SK-N-MC (cell line): ENCODE results near the gene DNASE1L1.

Experiments used
- EZH2 ChIP-seq: fragments of 200-600 bp; sonication (generic); IDR thresholded peaks from one replicate; pipeline ENCODE4 v1.6.1; 2017; ENCODE audit warnings: antibody characterized with exemption
- FOXP2 ChIP-seq: optimal IDR thresholded peaks from 2 replicates; pipeline ENCODE3; 2011; ENCODE audit warnings: mild to moderate bottlenecking, moderate library complexity; ENCODE audit not compliant: insufficient read depth; ENCODE audit errors: extremely low read length, control extremely low read depth
- POLR2AphosphoS5 ChIP-seq: IDR thresholded peaks from 2 replicates; pipeline ENCODE4 v1.6.1; 2012; ENCODE audit warnings: mild to moderate bottlenecking, low read depth, low read length, borderline replicate concordance

DNA sequence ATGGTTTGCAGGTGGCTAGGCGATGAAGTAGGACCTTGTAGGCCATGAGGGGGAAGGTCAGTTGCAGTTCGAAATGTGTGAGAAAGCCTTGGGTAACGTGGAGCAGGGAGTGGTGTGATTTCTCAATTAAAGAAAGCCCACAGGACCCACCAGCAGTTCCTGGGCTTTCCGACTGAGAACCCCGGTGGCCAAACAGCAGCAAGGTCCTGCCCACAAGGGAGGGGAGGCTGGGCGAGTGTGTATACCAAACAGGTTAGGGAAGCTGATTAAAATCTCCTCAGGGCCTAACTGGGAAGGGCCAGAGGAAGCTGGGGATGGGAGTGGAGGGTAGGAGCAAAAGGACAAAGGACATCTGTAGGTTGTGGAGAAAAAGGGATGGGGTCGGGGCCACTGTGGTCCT, 21.9 kb upstream of the DNASE1L1 start:
- TF ChIP-seq POLR2AphosphoS5, result no peak
- TF ChIP-seq EZH2, result no peak
- TF ChIP-seq FOXP2, result no peak
